SK-N-SH (cell line): ENCODE data around the gene NOX4. TPM values are rescaled to one million over a fixed set of nuclear protein-coding genes. Genes with fewer than 3 reads are reported as not detected.

Experiments used
- CTCF ChIA-PET: fragments of 300-600, 350-600 bp; formaldehyde crosslinking; extraction: SDS; loops from one replicate; lab custom pipeline; 2021; lab: Yijun Ruan, JAX
- POLR2A ChIA-PET: fragments of 350-600 bp; sonication (Branson Sonifier 250); formaldehyde crosslinking; extraction: SDS; loops from one replicate; lab custom pipeline; 2020; ENCODE audit warnings: antibody characterized with exemption, inconsistent platforms; lab: Yijun Ruan, JAX
- DNase-seq: peaks from one replicate; pipeline ENCODE4 v3.0.0; 2012
- H2AFZ ChIP-seq: fragments of 200-600 bp; sonication (generic); 2 replicates; pipeline ENCODE4 v1.8.1; 2016; ENCODE audit warnings: antibody characterized with exemption, mild to moderate bottlenecking, low read depth
- H3F3A ChIP-seq: fragments of 200-600 bp; sonication (generic); replicated peaks from 2 replicates; pipeline ENCODE3; 2016; ENCODE audit warnings: antibody characterized with exemption, mild to moderate bottlenecking; ENCODE audit not compliant: insufficient read depth
- H3K27ac ChIP-seq, 2 experiments: fragments of 200-500 bp in 1 of 2; fragments of 200-600 bp in 1 of 2; sonication (Bioruptor generic) in 1 of 2; sonication (generic), shearing (Covaris generic) in 1 of 2; 2 replicates each; pipeline versions ENCODE4 v1.5.1 to v1.6.1; 2014 to 2016; ENCODE audit warnings: low read depth in 2 of 2, inconsistent platforms in 1 of 2, low read length in 1 of 2, mild to moderate bottlenecking in 1 of 2, mixed read lengths in 1 of 2
- H3K27me3 ChIP-seq: fragments of 200-600 bp; sonication (generic), shearing (Covaris generic); 2 replicates; pipeline ENCODE4 v1.6.1; 2016; ENCODE audit warnings: mixed run types; ENCODE audit not compliant: insufficient read depth
- H3K36me3 ChIP-seq, 2 experiments: fragments of 200-500 bp in 1 of 2; fragments of 200-600 bp in 1 of 2; sonication (Bioruptor generic) in 1 of 2; sonication (generic) in 1 of 2; replicated peaks in 1 of 2; 2 replicates each; pipeline versions ENCODE3 to v1.5.1; 2014 to 2016; ENCODE audit warnings: low read length in 1 of 2, mild to moderate bottlenecking in 1 of 2; ENCODE audit not compliant: insufficient read depth in 2 of 2, control insufficient read depth in 1 of 2
- H3K4me1 ChIP-seq, 2 experiments: fragments of 200-500 bp in 1 of 2; fragments of 200-600 bp in 1 of 2; sonication (Bioruptor generic) in 1 of 2; sonication (generic), shearing (Covaris generic) in 1 of 2; 2 replicates each; pipeline versions ENCODE4 v1.5.1 to v1.6.1; 2014 to 2016; ENCODE audit warnings: low read depth in 1 of 2, low read length in 1 of 2, mixed run types in 1 of 2; ENCODE audit not compliant: insufficient read depth in 2 of 2, control insufficient read depth in 1 of 2
- H3K4me2 ChIP-seq: fragments of 200-600 bp; sonication (generic), shearing (Covaris generic); 2 replicates; pipeline ENCODE4 v1.6.1; 2017; ENCODE audit warnings: mixed run types
- H3K4me3 ChIP-seq, 2 experiments: fragments of 200-500 bp in 1 of 2; fragments of 200-600 bp in 1 of 2; sonication (Bioruptor generic) in 1 of 2; sonication (generic), shearing (Covaris generic) in 1 of 2; 2 replicates each; pipeline versions ENCODE4 v1.5.1 to v1.8.1; 2014 to 2016; ENCODE audit warnings: low read depth in 2 of 2, inconsistent platforms in 1 of 2, low read length in 1 of 2, mild to moderate bottlenecking in 1 of 2, mixed read lengths in 1 of 2, moderate library complexity in 1 of 2
- H3K79me2 ChIP-seq: fragments of 200-600 bp; sonication (generic); 2 replicates; pipeline ENCODE4 v1.8.1; 2017; ENCODE audit warnings: mild to moderate bottlenecking; ENCODE audit not compliant: insufficient read depth
- H3K9ac ChIP-seq: fragments of 200-600 bp; sonication (generic); 2 replicates; pipeline ENCODE4 v1.6.1; 2017; ENCODE audit warnings: mixed run types
- H3K9me2 ChIP-seq: fragments of 200-600 bp; sonication (generic); 2 replicates; pipeline ENCODE4 v1.6.1; 2017; ENCODE audit warnings: mixed run types
- H3K9me3 ChIP-seq: fragments of 200-600 bp; sonication (generic); 2 replicates; pipeline ENCODE4 v1.6.1; 2017; ENCODE audit warnings: mixed run types, mild to moderate bottlenecking, moderate library complexity
- H4K20me1 ChIP-seq: fragments of 200-600 bp; sonication (generic); 2 replicates; pipeline ENCODE4 v1.6.1; 2017; ENCODE audit warnings: mild to moderate bottlenecking, mixed run types; ENCODE audit not compliant: insufficient read depth
- CHD2 ChIP-seq: fragments of 150-350 bp; IDR thresholded peaks from 2 replicates; pipeline ENCODE4 v1.6.1; 2018; ENCODE audit warnings: low read length; ENCODE audit not compliant: partially characterized antibody
- CTCF ChIP-seq: fragments of 200-600 bp; sonication (generic); IDR thresholded peaks from 2 replicates; pipeline ENCODE4 v1.6.1; 2017; ENCODE audit warnings: antibody characterized with exemption, mild to moderate bottlenecking, moderate library complexity
- ELF1 ChIP-seq: IDR thresholded peaks from 2 replicates; pipeline ENCODE4 v1.4.0; 2012
- EP300 ChIP-seq, 2 experiments: IDR thresholded peaks; 2 replicates each; pipeline versions ENCODE4 v1.4.0 to v1.6.1; 2012; ENCODE audit warnings: borderline replicate concordance in 1 of 2, low read depth in 1 of 2, low read length in 1 of 2
- FOSL2 ChIP-seq: IDR thresholded peaks from 2 replicates; pipeline ENCODE4 v1.4.0; 2012; ENCODE audit warnings: low read depth, mild to moderate bottlenecking, moderate library complexity, borderline replicate concordance
- FOXJ3 ChIP-seq: sonication (generic); formaldehyde crosslinking; IDR thresholded peaks from 2 replicates; pipeline ENCODE4 v1.5.1; 2020; ENCODE audit warnings: mild to moderate bottlenecking, missing genetic modification reagents
- GATA2 ChIP-seq: sonication (generic); formaldehyde crosslinking; IDR thresholded peaks from 2 replicates; pipeline ENCODE4 v1.5.0; 2020; ENCODE audit warnings: mild to moderate bottlenecking, missing genetic modification reagents
- IRF3 ChIP-seq: fragments of 150-350 bp; IDR thresholded peaks from 2 replicates; pipeline ENCODE4 v1.6.1; 2016; ENCODE audit warnings: mild to moderate bottlenecking, low read depth, low read length
- JUND ChIP-seq: IDR thresholded peaks from 2 replicates; pipeline ENCODE4 v1.4.0; 2012
- MEF2A ChIP-seq: IDR thresholded peaks from 2 replicates; pipeline ENCODE4 v1.4.0; 2012; ENCODE audit warnings: low read depth, borderline replicate concordance
- MXI1 ChIP-seq: IDR thresholded peaks from 2 replicates; pipeline ENCODE4 v1.6.1; 2012; ENCODE audit warnings: mild to moderate bottlenecking, low read depth, low read length, improper control_type of control experiment
- NFIC ChIP-seq: IDR thresholded peaks from 2 replicates; pipeline ENCODE4 v1.4.0; 2012; ENCODE audit warnings: borderline replicate concordance
- NRF1 ChIP-seq: IDR thresholded peaks from 2 replicates; pipeline ENCODE4 v1.6.1; 2012; ENCODE audit warnings: low read depth, mild to moderate bottlenecking, low read length
- POLR2AphosphoS5 ChIP-seq: IDR thresholded peaks from 2 replicates; pipeline ENCODE4 v1.6.1; 2012; ENCODE audit warnings: low read depth, low read length
- RAD21 ChIP-seq: IDR thresholded peaks from 2 replicates; pipeline ENCODE4 v1.6.1; 2012; ENCODE audit warnings: mild to moderate bottlenecking, low read length
- RCOR1 ChIP-seq: fragments of 150-350 bp; IDR thresholded peaks from 2 replicates; pipeline ENCODE4 v1.6.1; 2017; ENCODE audit warnings: antibody characterized with exemption, low read length
- RFX5 ChIP-seq: IDR thresholded peaks from 2 replicates; pipeline ENCODE4 v1.6.1; 2012; ENCODE audit warnings: mild to moderate bottlenecking, improper control_type of control experiment, low read length
- RXRA ChIP-seq: IDR thresholded peaks from 2 replicates; pipeline ENCODE4 v1.4.0; 2012; ENCODE audit warnings: low read depth, mild to moderate bottlenecking, borderline replicate concordance
- SMC3 ChIP-seq: IDR thresholded peaks from 2 replicates; pipeline ENCODE4 v1.6.1; 2012; ENCODE audit warnings: low read depth, low read length, improper control_type of control experiment
- USF2 ChIP-seq: fragments of 150-350 bp; IDR thresholded peaks from 2 replicates; pipeline ENCODE4 v1.6.1; 2017; ENCODE audit warnings: antibody characterized with exemption, low read length, low read depth, borderline replicate concordance
- YY1 ChIP-seq: IDR thresholded peaks from 2 replicates; pipeline ENCODE4 v1.4.0; 2012; ENCODE audit warnings: low read depth, mild to moderate bottlenecking
- WGBS: methylation state at CpG from one replicate; pipeline ENCODE4 v1.1.6; 2017; ENCODE audit warnings: low lambda C conversion rate; 5-methylcytosine and 5-hydroxymethylcytosine counted together
- polyA plus RNA-seq, 3 experiments: library from polyadenylated mRNA; depleted of rRNA; stranded (reverse); fragments of >200 nt; gene quantifications; 2 replicates each; pipeline ENCODE4 v1.2.3, GENCODE V29; 2012

Gene NOX4
- polyA plus RNA-seq, 1 of the 3 experiments (the other 2 are of a cell fraction) = 2.2 TPM

DNA sequence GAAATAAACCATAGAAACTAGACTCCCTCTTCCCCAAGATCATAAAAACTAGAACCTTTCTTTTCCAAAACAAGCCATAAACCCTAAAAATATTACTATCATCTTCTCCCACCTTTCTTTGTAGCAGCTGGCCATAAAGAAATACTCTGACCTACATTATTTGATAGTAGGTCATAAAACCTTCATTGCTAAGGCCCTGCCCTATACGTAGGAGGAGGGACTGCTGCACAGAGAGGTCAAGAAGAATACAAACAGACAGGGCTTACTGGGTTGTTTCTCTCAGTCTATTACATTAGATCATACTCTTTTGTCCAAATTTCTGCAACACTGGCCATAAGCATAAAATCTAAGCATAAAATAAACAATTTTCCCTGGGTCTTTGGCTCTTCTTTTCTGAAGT, 212.0 kb downstream of the NOX4 start:
- ChIA-PET POLR2A (no interaction called here), CTCF (no interaction called here)
- Histone ChIP-seq H3K79me2 (no peaks in the 10 kb centered on the region), H3K9me3 (no peaks in the 10 kb centered on the region), H3K9me2 (no peaks in the 10 kb centered on the region), H3K27ac (no peak overlapping the region), H3K4me3 (no peak overlapping the region), H3K9ac (no peak overlapping the region), H3K27me3 (no peaks in the 10 kb centered on the region), H4K20me1 (no peaks in the 10 kb centered on the region), H3K36me3 (no peaks in the 10 kb centered on the region), H3K4me1 (no peaks in the 10 kb centered on the region), H3F3A (no peaks in the 10 kb centered on the region), H3K4me2 (no peak overlapping the region), H2AFZ (no peak overlapping the region)
- DNase-seq = no peak
- 25% methylated on average over 1 of the region's 1 CpG for WGBS
- no peak for TF ChIP-seq CTCF
- TF ChIP-seq JUND = no peak
- TF ChIP-seq MEF2A = no peak
- TF ChIP-seq EP300 (IDR thresholded peaks at IDR 0.05; ENCODE audit: borderline replicate concordance in 1 of 2, low read depth in 1 of 2, low read length in 1 of 2) = no peak
- no peak for TF ChIP-seq POLR2AphosphoS5
- TF ChIP-seq YY1 = no peak
- no peak for TF ChIP-seq MXI1
- no peak for TF ChIP-seq IRF3
- TF ChIP-seq CHD2 = no peak
- TF ChIP-seq RAD21 = no peak
- TF ChIP-seq RFX5 = no peak
- TF ChIP-seq NFIC = no peak
- TF ChIP-seq RCOR1 = no peak
- no peak for TF ChIP-seq USF2
- no peak for TF ChIP-seq ELF1
- TF ChIP-seq RXRA = no peak

DNA sequence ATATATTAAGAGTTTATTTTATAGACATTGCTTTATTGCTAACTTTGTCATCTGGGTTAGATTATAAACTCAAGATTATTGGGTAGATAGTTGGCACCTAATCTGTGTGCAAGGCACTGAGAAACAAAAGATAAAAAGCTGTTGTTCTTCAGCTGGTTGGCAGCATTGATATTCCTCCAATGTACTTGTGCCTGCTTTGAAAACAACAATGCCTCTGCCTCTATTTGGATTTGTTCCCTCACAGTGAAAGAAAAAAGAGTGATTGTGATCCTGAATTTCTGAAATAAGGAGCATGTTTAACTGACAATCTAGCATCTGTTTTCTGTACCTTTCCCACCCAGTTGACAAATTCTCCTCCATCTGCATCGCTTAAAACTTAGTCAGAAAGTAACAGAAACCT, 215.2 kb downstream of the NOX4 start:
- DNase-seq = no peak
- H3K4me3 ChIP-seq = no peak overlapping the region
- POLR2A ChIA-PET = no interaction called here
- H3K9me2 ChIP-seq = no peaks in the 10 kb centered on the region
- 21% methylated on average over 1 of the region's 1 CpG for WGBS
- H3K9me3 ChIP-seq = no peaks in the 10 kb centered on the region
- H3K9ac ChIP-seq = no peak overlapping the region
- no peaks in the 10 kb centered on the region for H3F3A ChIP-seq
- H3K4me1 ChIP-seq = no peaks in the 10 kb centered on the region
- TF ChIP-seq RFX5 (no peak), JUND (no peak), GATA2 (no peak), RCOR1 (no peak), FOXJ3 (no peak), FOSL2 (no peak), POLR2AphosphoS5 (no peak), NRF1 (no peak), MXI1 (no peak), SMC3 (no peak)
- TF ChIP-seq, all 33 proteins: peak for 0
- no peaks in the 10 kb centered on the region for H3K27me3 ChIP-seq
- H3K36me3 ChIP-seq = no peaks in the 10 kb centered on the region
- H4K20me1 ChIP-seq = no peaks in the 10 kb centered on the region
- H2AFZ ChIP-seq = no peak overlapping the region
- H3K79me2 ChIP-seq = no peaks in the 10 kb centered on the region
- CTCF ChIA-PET = no interaction called here
- H3K4me2 ChIP-seq = no peak overlapping the region
- no peak overlapping the region for H3K27ac ChIP-seq
